Measurements from ENCODE around the gene MCTP2. TPM values are rescaled to one million over a fixed set of nuclear protein-coding genes. Genes with fewer than 3 reads are reported as not detected.

MCTP2 gene
- total RNA-seq, 1 donor from 2014 or later: not detected

GRCh38 chr15:94522125-94522524 lies 290.8 kb downstream of the MCTP2 start:
- DNase-seq (ENCODE audit: low read depth): no peak

- no peak for DNase-seq (ENCODE audit: low read depth)
Observed at GRCh38 chr15:94523873-94524272, 292.5 kb downstream of the MCTP2 start.

GRCh38 chr15:94524565-94524964 lies 293.2 kb downstream of the MCTP2 start:
- DNase-seq (ENCODE audit: low read depth): no peak

GRCh38 chr15:94526071-94526689 lies 294.8 kb downstream of the MCTP2 start:
- no peak for DNase-seq (ENCODE audit: low read depth)

- no peak for DNase-seq (ENCODE audit: low read depth)
Observed at GRCh38 chr15:94532226-94532625, 300.9 kb downstream of the MCTP2 start.
